NCI-H2081 (cell line): Measurements from ENCODE around the gene GDE1.

Experiments
- DNase-seq, 2 experiments: peaks; one replicate each; lab custom pipeline; 2025; lab: John Stamatoyannopoulos, UW

GDE1 gene

GRCh38 chr16:19486051-19486450 lies 35.8 kb downstream of the GDE1 start:
- DNase-seq = no peak

GRCh38 chr16:19485611-19486010 lies 36.3 kb downstream of the GDE1 start:
- no peak for DNase-seq

- DNase-seq = no peak
These were observed 37.8 kb downstream of the GDE1 start for GRCh38 chr16:19484096-19484495.

GRCh38 chr16:19482291-19482690 lies 39.6 kb downstream of the GDE1 start:
- DNase-seq = no peak

GRCh38 chr16:19481769-19482168 lies 40.1 kb downstream of the GDE1 start:
- DNase-seq = no peak

GRCh38 chr16:19481296-19481695 lies 40.6 kb downstream of the GDE1 start:
- no peak for DNase-seq

- no peak for DNase-seq
These were observed 42.6 kb downstream of the GDE1 start for GRCh38 chr16:19479302-19479721.

GRCh38 chr16:19478505-19478904 lies 43.4 kb downstream of the GDE1 start:
- DNase-seq = no peak

GRCh38 chr16:19474617-19475016 lies 47.3 kb downstream of the GDE1 start:
- no peak for DNase-seq

- DNase-seq = no peak
These were observed 49.4 kb downstream of the GDE1 start for GRCh38 chr16:19472482-19472881.

- DNase-seq = no peak
These were observed 53.6 kb downstream of the GDE1 start for GRCh38 chr16:19468300-19468699.

GRCh38 chr16:19463468-19464315 lies 58.2 kb downstream of the GDE1 start:
- DNase-seq = peak; percentile 80 to 94

GRCh38 chr16:19460397-19460796 lies 61.5 kb downstream of the GDE1 start:
- DNase-seq = no peak

- no peak for DNase-seq
These were observed 63.0 kb downstream of the GDE1 start for GRCh38 chr16:19458722-19459379.
